ENCODE data around the gene AK4. TPM values are rescaled to one million over a fixed set of nuclear protein-coding genes. Genes with fewer than 3 reads are reported as not detected.
"Not testable (repeated sequence)": the region's sequence is repeated elsewhere in the genome, so short reads cannot be mapped to it uniquely, and the experiment has no call there.

Gene AK4
- total RNA-seq, 1 donor from 2014 or later = 4.6 TPM

DNA sequence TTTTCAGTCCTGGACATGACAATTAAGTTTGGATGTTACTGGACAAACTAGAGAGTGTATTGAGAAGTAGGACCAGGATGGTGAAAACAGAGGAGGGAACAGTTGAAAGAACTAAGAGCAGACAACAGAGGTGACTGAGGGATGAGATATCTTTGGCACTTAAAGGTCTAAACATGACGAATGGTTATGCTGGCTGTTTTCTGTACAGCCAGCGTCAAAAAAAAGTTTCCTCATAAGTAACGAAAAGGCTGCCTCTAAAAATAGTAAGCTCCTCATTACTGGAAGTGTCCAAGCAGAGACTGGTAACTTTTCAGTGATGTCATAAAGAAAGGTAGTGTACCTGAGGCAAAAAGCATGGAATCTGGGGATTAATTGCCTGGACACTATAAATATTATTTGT, 35.2 kb upstream of the AK4 start:
- H3K4me1 ChIP-seq = no peaks in the 10 kb centered on the region
- no peak overlapping the region for H3K4me3 ChIP-seq
- no peaks in the 10 kb centered on the region for H3K36me3 ChIP-seq
- DNase-seq (no peak), ATAC-seq (no peak)
- TF ChIP-seq, protein P1, sequence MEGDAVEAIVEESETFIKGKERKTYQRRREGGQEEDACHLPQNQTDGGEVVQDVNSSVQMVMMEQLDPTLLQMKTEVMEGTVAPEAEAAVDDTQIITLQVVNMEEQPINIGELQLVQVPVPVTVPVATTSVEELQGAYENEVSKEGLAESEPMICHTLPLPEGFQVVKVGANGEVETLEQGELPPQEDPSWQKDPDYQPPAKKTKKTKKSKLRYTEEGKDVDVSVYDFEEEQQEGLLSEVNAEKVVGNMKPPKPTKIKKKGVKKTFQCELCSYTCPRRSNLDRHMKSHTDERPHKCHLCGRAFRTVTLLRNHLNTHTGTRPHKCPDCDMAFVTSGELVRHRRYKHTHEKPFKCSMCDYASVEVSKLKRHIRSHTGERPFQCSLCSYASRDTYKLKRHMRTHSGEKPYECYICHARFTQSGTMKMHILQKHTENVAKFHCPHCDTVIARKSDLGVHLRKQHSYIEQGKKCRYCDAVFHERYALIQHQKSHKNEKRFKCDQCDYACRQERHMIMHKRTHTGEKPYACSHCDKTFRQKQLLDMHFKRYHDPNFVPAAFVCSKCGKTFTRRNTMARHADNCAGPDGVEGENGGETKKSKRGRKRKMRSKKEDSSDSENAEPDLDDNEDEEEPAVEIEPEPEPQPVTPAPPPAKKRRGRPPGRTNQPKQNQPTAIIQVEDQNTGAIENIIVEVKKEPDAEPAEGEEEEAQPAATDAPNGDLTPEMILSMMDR (IDR thresholded peaks at IDR 0.05) = no peak
- no peaks in the 10 kb centered on the region for H3K9me3 ChIP-seq
- no peak overlapping the region for H3K27ac ChIP-seq
- intact Hi-C loops (cut with DNase I) = no loop called here
- H3K27me3 ChIP-seq = no peaks in the 10 kb centered on the region

DNA sequence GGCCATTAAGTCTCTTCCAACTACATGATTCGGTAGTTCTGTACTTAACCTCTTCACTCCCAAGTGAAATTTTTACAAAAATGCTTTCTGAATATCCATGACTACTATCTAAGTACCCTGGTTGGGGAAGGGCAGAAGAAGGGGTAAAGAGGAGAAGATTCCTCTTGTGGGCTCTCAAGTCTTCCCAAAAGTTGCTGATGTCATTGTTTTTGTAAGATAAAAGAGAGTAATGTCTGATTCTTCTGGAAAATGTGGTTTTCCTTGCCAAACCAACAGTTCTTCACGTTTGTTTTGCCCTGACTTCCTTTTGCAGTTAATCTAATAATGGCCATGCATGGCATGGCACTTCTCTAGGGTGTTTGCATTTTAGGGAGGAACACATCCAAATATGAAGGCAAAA, 34.7 kb upstream of the AK4 start:
- intact Hi-C loops (cut with DNase I) = no loop called here
- Histone ChIP-seq H3K4me1 (no peaks in the 10 kb centered on the region), H3K36me3 (no peaks in the 10 kb centered on the region), H3K9me3 (no peaks in the 10 kb centered on the region), H3K4me3 (no peak overlapping the region), H3K27me3 (no peaks in the 10 kb centered on the region), H3K27ac (no peak overlapping the region)
- DNase-seq (no peak), ATAC-seq (no peak)
- TF ChIP-seq, protein P1 (IDR thresholded peaks at IDR 0.05) = no peak

DNA sequence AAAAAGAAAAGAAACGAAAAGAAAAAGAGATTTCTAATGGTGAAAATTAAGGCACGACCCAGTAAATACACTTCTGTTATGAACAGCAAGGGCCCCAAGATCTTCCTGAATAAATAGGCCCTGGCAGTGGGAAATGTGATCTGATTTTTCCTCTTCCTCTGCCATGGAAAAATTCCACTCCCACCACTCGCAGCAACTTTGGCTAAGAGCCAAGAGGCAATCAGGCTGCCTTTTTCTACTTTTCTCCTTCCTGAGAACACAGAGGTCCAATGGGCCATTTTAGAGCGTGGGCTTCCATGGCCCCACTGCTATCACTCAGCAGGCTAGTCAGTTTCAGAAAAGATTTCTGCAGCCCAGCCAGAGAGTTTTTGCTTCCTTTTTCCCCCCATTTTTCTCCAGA, 33.7 kb upstream of the AK4 start:
- DNase-seq (no peak), ATAC-seq (no peak)
- Histone ChIP-seq H3K36me3 (no peaks in the 10 kb centered on the region), H3K9me3 (no peaks in the 10 kb centered on the region), H3K4me1 (no peaks in the 10 kb centered on the region), H3K27me3 (no peaks in the 10 kb centered on the region), H3K4me3 (no peak overlapping the region), H3K27ac (no peak overlapping the region)
- intact Hi-C loops (cut with DNase I) = no loop called here
- TF ChIP-seq, protein P1 (IDR thresholded peaks at IDR 0.05) = no peak

DNA sequence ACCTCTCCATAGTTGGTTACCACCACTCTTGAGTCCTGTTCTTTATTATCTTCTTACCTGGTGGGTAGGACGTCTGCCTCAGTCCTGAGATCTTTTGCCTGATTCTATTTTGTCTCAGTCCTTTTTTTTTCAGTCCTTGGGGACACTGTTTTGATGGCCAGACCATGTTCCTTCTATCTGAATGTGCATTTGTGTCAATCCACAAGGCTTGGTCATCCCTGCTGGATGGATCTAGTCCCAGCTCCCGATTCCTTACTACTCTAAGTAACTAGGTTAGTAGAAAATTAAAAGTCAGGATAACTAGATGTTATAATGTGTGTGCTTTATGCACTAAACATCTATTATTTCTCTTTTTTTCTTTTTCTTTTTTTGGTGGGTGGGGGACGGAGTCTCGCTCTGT, 28.1 kb upstream of the AK4 start:
- H3K9me3 ChIP-seq = no peaks in the 10 kb centered on the region
- ATAC-seq = no peak
- no peaks in the 10 kb centered on the region for H3K36me3 ChIP-seq
- H3K4me3 ChIP-seq = no peak overlapping the region
- no peak for DNase-seq
- H3K4me1 ChIP-seq = no peaks in the 10 kb centered on the region
- no peak overlapping the region for H3K27ac ChIP-seq
- no peaks in the 10 kb centered on the region for H3K27me3 ChIP-seq
- intact Hi-C loops (cut with DNase I) = no loop called here
- TF ChIP-seq, protein P1 (IDR thresholded peaks at IDR 0.05) = no peak

DNA sequence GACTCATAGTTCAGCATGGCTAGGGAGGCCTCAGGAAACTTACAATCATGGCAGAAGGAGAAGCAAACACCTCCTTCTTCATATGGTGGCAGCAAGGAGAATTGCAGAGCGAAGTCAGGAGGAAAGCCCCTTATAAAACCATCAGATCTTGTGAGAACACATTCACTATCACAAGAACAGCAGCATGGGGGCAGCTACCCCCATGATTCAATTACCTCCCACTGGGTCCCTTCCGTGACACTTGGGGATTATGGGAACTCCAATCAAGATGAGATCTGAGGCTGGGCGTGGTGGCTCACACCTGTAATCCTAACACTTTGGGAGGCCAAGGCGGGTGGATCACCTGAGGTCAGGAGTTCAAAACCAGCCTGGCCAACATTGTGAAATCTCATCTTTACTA, 18.9 kb upstream of the AK4 start:
- ATAC-seq; intact Hi-C loops (cut with DNase I): not testable (repeated sequence)

DNA sequence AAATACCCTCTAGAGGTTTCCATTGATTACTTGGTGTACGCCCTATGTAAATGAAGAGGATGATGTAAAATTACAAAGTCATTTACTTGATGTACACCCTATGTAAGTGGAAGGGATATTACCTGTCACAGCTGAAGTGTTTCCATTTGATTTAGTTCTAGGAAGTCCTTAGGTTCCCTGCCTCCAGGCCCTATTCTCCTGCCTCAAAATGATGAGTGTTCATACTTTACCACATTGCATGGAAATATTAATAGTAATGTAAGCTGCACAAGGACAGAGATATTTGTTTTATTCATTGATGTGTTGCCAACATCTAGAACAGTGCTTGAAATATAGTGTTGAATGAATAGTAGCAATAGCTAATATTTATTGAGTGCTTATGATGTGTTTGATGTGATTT, 9.5 kb upstream of the AK4 start:
- no peaks in the 10 kb centered on the region for H3K27me3 ChIP-seq
- intact Hi-C loops (cut with DNase I) = no loop called here
- no peak overlapping the region for H3K4me3 ChIP-seq
- H3K4me1 ChIP-seq = no peaks in the 10 kb centered on the region
- TF ChIP-seq, protein P1 (IDR thresholded peaks at IDR 0.05) = no peak
- ATAC-seq (no peak), DNase-seq (no peak)
- H3K36me3 ChIP-seq = no peaks in the 10 kb centered on the region
- no peak overlapping the region for H3K27ac ChIP-seq
- H3K9me3 ChIP-seq = no peaks in the 10 kb centered on the region

More for the DNA sequence above, 18.9 kb upstream of the AK4 start:
- not testable (repeated sequence) for H3K4me3 ChIP-seq, DNase-seq, H3K36me3 ChIP-seq, H3K27me3 ChIP-seq, H3K9me3 ChIP-seq, H3K27ac ChIP-seq, H3K4me1 ChIP-seq

DNA sequence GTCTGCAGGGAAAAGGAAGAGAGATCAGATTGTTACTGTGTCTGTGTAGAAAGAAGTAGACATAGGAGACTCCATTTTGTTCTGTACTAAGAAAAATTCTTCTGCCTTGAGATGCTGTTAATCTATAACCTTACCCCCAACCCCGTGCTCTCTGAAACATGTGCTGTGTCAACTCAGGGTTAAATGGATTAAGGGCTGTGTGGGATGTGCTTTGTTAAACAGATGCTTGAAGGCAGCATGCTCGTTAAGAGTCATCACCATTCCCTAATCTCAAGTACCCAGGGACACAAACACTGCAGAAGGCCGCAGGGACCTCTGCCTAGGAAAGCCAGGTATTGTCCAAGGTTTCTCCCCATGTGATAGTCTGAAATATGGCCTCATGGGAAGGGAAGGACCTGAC, 8.2 kb upstream of the AK4 start:
- H3K27ac ChIP-seq; H3K4me1 ChIP-seq; DNase-seq; ATAC-seq; H3K9me3 ChIP-seq; intact Hi-C loops (cut with DNase I); H3K36me3 ChIP-seq; H3K27me3 ChIP-seq; H3K4me3 ChIP-seq: not testable (repeated sequence)

Data from upper lobe of right lung (tissue), 1 donor.